ENCODE results near the gene UBE2QL1.

DNA sequence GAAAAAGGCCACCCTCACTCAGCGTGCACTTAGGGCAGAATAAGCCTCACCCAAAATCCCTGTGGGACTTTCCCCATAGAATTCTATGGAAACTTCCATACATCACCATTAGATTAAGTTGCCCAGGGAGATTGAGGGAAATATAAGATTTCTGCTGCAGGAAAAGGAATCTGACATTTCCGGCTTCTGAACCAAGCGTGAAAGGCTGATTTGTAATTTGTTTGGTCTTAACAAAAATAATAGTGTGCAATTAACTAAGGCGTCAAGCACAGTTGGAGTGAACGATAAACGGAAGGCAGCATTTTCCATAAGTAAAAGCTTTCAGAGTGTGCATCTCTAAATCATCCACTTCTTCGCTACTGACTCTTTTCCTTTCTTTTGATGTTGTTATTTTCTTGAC is 14.0 kb downstream of the UBE2QL1 start:
- no peak for TF ChIP-seq POLR2AphosphoS5 (IDR thresholded peaks at IDR 0.05)
- TF ChIP-seq, protein P1, sequence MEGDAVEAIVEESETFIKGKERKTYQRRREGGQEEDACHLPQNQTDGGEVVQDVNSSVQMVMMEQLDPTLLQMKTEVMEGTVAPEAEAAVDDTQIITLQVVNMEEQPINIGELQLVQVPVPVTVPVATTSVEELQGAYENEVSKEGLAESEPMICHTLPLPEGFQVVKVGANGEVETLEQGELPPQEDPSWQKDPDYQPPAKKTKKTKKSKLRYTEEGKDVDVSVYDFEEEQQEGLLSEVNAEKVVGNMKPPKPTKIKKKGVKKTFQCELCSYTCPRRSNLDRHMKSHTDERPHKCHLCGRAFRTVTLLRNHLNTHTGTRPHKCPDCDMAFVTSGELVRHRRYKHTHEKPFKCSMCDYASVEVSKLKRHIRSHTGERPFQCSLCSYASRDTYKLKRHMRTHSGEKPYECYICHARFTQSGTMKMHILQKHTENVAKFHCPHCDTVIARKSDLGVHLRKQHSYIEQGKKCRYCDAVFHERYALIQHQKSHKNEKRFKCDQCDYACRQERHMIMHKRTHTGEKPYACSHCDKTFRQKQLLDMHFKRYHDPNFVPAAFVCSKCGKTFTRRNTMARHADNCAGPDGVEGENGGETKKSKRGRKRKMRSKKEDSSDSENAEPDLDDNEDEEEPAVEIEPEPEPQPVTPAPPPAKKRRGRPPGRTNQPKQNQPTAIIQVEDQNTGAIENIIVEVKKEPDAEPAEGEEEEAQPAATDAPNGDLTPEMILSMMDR (IDR thresholded peaks at IDR 0.05), result no peak
